ENCODE measurements around the gene DCP1A. TPM values are rescaled to one million over a fixed set of nuclear protein-coding genes. Genes with fewer than 3 reads are reported as not detected.

Gene DCP1A
- total RNA-seq, 2 donors from 2014 or later = 28.5 to 33.2 TPM

DNA sequence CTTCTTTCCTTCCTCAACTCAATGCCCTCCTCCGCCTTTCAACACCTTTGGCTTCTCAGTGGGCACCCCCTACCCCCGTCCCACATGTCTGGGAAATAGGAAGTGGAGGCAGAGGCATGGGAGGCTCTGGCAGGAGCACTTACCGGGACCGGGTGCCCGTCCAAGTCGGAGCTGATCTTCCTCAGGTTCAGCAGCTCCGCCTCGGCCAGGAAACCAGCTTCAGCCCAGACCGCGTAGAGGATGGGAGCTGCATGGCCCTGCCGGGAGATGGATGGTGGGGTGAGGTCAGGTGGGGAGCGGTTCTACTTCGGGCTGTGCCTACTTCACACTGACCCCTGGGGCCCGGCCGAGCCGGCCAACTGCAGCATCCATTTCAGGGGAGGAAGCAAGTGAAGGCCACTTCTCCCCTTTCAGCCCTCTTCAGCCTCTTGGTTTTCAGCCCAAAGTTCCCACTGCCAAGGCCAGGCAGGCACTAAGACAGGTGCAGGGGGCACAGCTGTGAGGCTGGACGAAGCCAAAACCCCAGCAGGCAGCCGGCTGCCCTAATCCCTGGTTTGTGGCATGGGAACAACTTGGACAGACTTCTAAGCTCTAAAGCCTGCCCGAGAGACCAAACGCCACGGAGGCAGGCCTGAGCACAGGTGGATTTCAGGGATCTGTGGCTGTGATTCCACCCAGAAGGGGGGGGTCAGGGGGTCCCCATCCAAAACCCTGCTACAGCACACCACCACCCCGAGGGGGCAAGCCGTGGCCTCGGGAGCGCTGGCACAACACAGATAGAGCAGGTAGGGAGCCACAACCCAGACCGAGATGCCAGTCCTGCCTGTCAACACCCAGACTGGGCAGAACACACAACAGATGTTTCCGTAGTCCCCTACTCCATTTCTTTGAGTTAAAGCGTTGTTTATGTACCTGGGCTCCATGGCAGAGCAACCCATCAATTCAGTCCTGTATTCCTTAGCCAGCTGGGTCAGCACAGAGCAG, 106.1 kb downstream of the DCP1A start:
- TF ChIP-seq CTCF (IDR thresholded peaks at IDR 0.05) = no peak
- Histone ChIP-seq H3K4me3 (no peak overlapping the region), H3K4me1 (ENCODE audit: control insufficient read depth in 1 of 2, low read depth in 2 of 2) (peaks cover 31 to 54% of the 10 kb centered on the region in 2 donors), H3K27me3 (replicated peaks; ENCODE audit: insufficient read depth) (no peaks in the 10 kb centered on the region), H3K36me3 (peaks cover 33% of the 10 kb centered on the region), H3K27ac (peak overlapping the region in 1 of 2 donors; percentile 15), H3K9me3 (no peaks in the 10 kb centered on the region)
- DNase-seq (ENCODE audit: low spot score) (no peak), ATAC-seq (ENCODE audit: insufficient number of reproducible peaks, low FRiP score, low read depth) (no peak)

GRCh38 chr3:53239800-53240199, 107.5 kb downstream of the DCP1A start:
- TF ChIP-seq CTCF (IDR thresholded peaks at IDR 0.05) = no peak
- Histone ChIP-seq H3K36me3 (peaks cover 41% of the 10 kb centered on the region), H3K9me3 (no peaks in the 10 kb centered on the region), H3K27me3 (replicated peaks; ENCODE audit: insufficient read depth) (no peaks in the 10 kb centered on the region), H3K4me3 (no peak overlapping the region), H3K27ac (peak overlapping the region in 1 of 2 donors; percentile 81), H3K4me1 (ENCODE audit: control insufficient read depth in 1 of 2, low read depth in 2 of 2) (peaks cover 37 to 58% of the 10 kb centered on the region in 2 donors)
- DNase-seq (ENCODE audit: low spot score) (no peak), ATAC-seq (ENCODE audit: insufficient number of reproducible peaks, low FRiP score, low read depth) (no peak)

DNA sequence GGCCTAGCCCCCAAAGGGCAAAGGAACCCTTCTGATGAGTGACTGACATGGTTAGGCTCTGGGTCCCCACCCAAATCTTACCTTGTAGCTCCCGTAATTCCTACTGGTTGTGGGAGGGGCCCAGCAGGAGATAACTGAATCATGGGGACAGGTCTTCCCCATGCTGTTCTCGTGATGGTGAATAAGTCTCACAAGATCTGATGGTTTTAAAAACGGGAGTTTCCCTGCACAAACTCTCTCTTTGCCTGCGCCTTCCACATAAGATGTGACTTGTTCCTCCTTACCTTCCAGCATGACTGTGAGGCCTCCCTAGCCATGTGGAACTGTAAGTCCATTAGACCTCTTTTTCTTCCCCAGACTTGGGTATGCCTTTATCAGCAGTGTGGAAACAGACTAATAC, 108.5 kb downstream of the DCP1A start:
- H3K9me3 ChIP-seq = no peaks in the 10 kb centered on the region
- H3K27me3 ChIP-seq (replicated peaks; ENCODE audit: insufficient read depth) = no peaks in the 10 kb centered on the region
- no peak for TF ChIP-seq CTCF (IDR thresholded peaks at IDR 0.05)
- ATAC-seq (ENCODE audit: insufficient number of reproducible peaks, low FRiP score, low read depth) (no peak), DNase-seq (ENCODE audit: low spot score) (no peak)
- H3K36me3 ChIP-seq = peaks cover 50% of the 10 kb centered on the region
- H3K27ac ChIP-seq = peak overlapping the region in 1 of 2 donors; percentile 81
- peaks cover 34 to 49% of the 10 kb centered on the region in 2 donors for H3K4me1 ChIP-seq (ENCODE audit: control insufficient read depth in 1 of 2, low read depth in 2 of 2)
- H3K4me3 ChIP-seq = no peak overlapping the region

DNA sequence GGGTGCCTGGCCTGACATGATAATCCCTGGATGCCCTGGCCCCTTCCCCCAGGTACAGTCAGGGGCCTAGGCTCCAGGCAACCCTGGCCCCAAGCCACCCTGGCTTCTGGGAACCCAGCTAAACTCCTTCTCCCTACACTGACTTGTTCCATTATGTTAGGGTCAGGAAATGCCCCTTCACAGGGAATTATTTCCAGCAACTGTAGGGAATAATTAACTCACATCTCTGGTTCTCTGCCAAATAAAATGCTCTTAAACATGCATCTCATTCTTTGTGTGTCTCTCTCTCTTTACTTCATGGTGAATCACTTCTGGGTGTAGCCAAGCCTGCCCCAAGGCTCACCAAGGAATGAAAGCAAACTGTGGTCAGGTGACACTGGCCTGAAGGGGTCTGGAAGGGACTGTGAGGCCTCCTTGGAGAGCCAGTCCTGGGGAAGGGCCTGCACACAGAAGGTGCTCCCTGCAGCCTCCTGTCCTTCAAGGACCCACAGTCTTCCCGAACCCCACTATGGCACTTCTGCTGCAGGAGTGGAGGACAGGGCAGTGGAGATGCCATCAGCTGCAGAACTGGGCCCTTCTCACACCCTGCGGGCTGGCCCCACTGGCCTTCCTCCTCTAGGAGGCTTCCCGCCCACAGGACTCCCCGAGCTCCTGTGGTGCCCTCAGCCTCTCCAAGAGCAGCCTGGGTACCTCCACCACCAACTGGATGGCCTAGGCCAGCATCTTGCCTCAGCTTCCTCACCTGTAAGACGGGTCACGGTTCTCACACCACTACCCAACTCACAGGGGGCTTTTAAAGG, 109.1 kb downstream of the DCP1A start:
- no peak for TF ChIP-seq CTCF (IDR thresholded peaks at IDR 0.05)
- Histone ChIP-seq H3K4me3 (no peak overlapping the region), H3K36me3 (peaks cover 57% of the 10 kb centered on the region), H3K27ac (peak overlapping the region in 1 of 2 donors; percentile 81), H3K27me3 (replicated peaks; ENCODE audit: insufficient read depth) (no peaks in the 10 kb centered on the region), H3K9me3 (no peaks in the 10 kb centered on the region), H3K4me1 (ENCODE audit: control insufficient read depth in 1 of 2, low read depth in 2 of 2) (peaks cover 28 to 43% of the 10 kb centered on the region in 2 donors)
- ATAC-seq (ENCODE audit: insufficient number of reproducible peaks, low FRiP score, low read depth) (peak; percentile 6), DNase-seq (ENCODE audit: low spot score) (no peak)
